ENCODE data around the gene UCN3.
"Not testable (repeated sequence)": the region's sequence is repeated elsewhere in the genome, so short reads cannot be mapped to it uniquely, and the experiment has no call there.

GRCh38 chr10:5410787-5411186, 46.0 kb downstream of the UCN3 start:
- TF ChIP-seq CTCF (conservative IDR thresholded peaks at IDR 0.05 in 1 of 2, IDR thresholded peaks at IDR 0.05 in 1 of 2; ENCODE audit: extremely low read depth in 1 of 2, insufficient read depth in 1 of 2, low read depth in 1 of 2, low read length in 2 of 2); EZH2 (IDR thresholded peaks at IDR 0.05; ENCODE audit: borderline replicate concordance, low read length): not testable (repeated sequence)
